Stimulated activated naive B cell treated with anti-CD40 and anti-IgM and Interleukin-4, amounts not matched to agents 10 μg/mL and 1 μg/mL and 100 μg/mL, for 72 hours (primary cell): ENCODE data around the gene RTN4RL2.

Experiments used
- ATAC-seq, 2 donors: fragments of 150-1000 bp; cut with Tn5 transposase; replicated peaks; 2 replicates each; pipeline ENCODE4 v1.10.0; 2021; ENCODE audit warnings: moderate library complexity in 1 of 2
- DNase-seq: peaks from one replicate; pipeline ENCODE4 v3.0.0; 2021
- H3K27ac Mint-ChIP-seq: one replicate; pipeline ENCODE4 v1.8.0; 2022; ENCODE audit warnings: mild to moderate bottlenecking, mixed read lengths
- H3K27me3 Mint-ChIP-seq, 2 donors: one replicate each; pipeline ENCODE4 v1.8.0; 2022; ENCODE audit warnings: mixed read lengths in 2 of 2
- H3K36me3 Mint-ChIP-seq, 2 donors: one replicate each; pipeline ENCODE4 v1.8.0; 2022; ENCODE audit warnings: mixed read lengths in 2 of 2, mild to moderate bottlenecking in 1 of 2
- H3K4me1 Mint-ChIP-seq, 2 donors: one replicate each; pipeline ENCODE4 v1.8.0; 2022; ENCODE audit warnings: mixed read lengths in 2 of 2, mild to moderate bottlenecking in 1 of 2
- H3K4me3 Mint-ChIP-seq, 2 donors: one replicate each; pipeline ENCODE4 v1.8.0; 2022; ENCODE audit warnings: mild to moderate bottlenecking in 2 of 2, mixed read lengths in 2 of 2, moderate library complexity in 1 of 2
- H3K9me3 Mint-ChIP-seq, 2 donors: one replicate each; pipeline ENCODE4 v1.8.0; 2022; ENCODE audit warnings: mixed read lengths in 2 of 2, mild to moderate bottlenecking in 1 of 2

Gene RTN4RL2

GRCh38 chr11:57476757-57477506, 16.6 kb downstream of the RTN4RL2 start:
- H3K27ac Mint-ChIP-seq, result peak overlapping the region; percentile 81
- H3K27me3 Mint-ChIP-seq, result peaks cover 32 to 35% of the 10 kb centered on the region in 2 donors
- ATAC-seq, result peak; percentile 46 to 54
- H3K36me3 Mint-ChIP-seq, result no peaks in the 10 kb centered on the region
- H3K4me1 Mint-ChIP-seq, result peaks cover 35 to 65% of the 10 kb centered on the region in 2 donors
- H3K4me3 Mint-ChIP-seq, result peak overlapping the region; percentile 81 to 82
- no peaks in the 10 kb centered on the region for H3K9me3 Mint-ChIP-seq
- no peak for DNase-seq

GRCh38 chr11:57477507-57478189, 17.3 kb downstream of the RTN4RL2 start:
- peaks cover 33 to 38% of the 10 kb centered on the region in 2 donors for H3K27me3 Mint-ChIP-seq
- H3K27ac Mint-ChIP-seq, result no peak overlapping the region
- ATAC-seq, result no peak
- no peak for DNase-seq
- H3K4me3 Mint-ChIP-seq, result no peak overlapping the region
- H3K9me3 Mint-ChIP-seq, result no peaks in the 10 kb centered on the region
- H3K4me1 Mint-ChIP-seq, result peaks cover 35 to 72% of the 10 kb centered on the region in 2 donors
- H3K36me3 Mint-ChIP-seq, result no peaks in the 10 kb centered on the region

- H3K27ac Mint-ChIP-seq, result no peak overlapping the region
- no peak for ATAC-seq
- peaks cover 21 to 33% of the 10 kb centered on the region in 2 donors for H3K27me3 Mint-ChIP-seq
- no peak overlapping the region for H3K4me3 Mint-ChIP-seq
- no peak for DNase-seq
- no peaks in the 10 kb centered on the region for H3K36me3 Mint-ChIP-seq
- H3K9me3 Mint-ChIP-seq, result no peaks in the 10 kb centered on the region
- H3K4me1 Mint-ChIP-seq, result peaks cover 30 to 70% of the 10 kb centered on the region in 2 donors
Measured at GRCh38 chr11:57479021-57479663, 18.8 kb downstream of the RTN4RL2 start.

GRCh38 chr11:57479911-57480310, 19.6 kb downstream of the RTN4RL2 start:
- peaks cover 35 to 70% of the 10 kb centered on the region in 2 donors for H3K4me1 Mint-ChIP-seq
- no peaks in the 10 kb centered on the region for H3K9me3 Mint-ChIP-seq
- H3K4me3 Mint-ChIP-seq, result no peak overlapping the region
- no peak overlapping the region for H3K27ac Mint-ChIP-seq
- ATAC-seq, result peak in 1 of 2 donors; percentile 14
- H3K27me3 Mint-ChIP-seq, result peaks cover 21 to 32% of the 10 kb centered on the region in 2 donors
- no peak for DNase-seq
- peaks cover 0 to under 1% of the 10 kb centered on the region in 2 donors for H3K36me3 Mint-ChIP-seq

GRCh38 chr11:57480409-57481137, 20.2 kb downstream of the RTN4RL2 start:
- ATAC-seq (peak; percentile 41 to 49), DNase-seq (peak; percentile 58)
- H3K27ac Mint-ChIP-seq, result no peak overlapping the region
- no peak overlapping the region for H3K4me3 Mint-ChIP-seq
- H3K27me3 Mint-ChIP-seq, result peaks cover 21 to 32% of the 10 kb centered on the region in 2 donors
- H3K36me3 Mint-ChIP-seq, result peaks cover under 1 to 2% of the 10 kb centered on the region in 2 donors
- H3K9me3 Mint-ChIP-seq, result no peaks in the 10 kb centered on the region
- H3K4me1 Mint-ChIP-seq, result peaks cover 36 to 70% of the 10 kb centered on the region in 2 donors

GRCh38 chr11:57481315-57481714, 21.0 kb downstream of the RTN4RL2 start:
- ATAC-seq, result no peak
- DNase-seq, result no peak
- peaks cover 21 to 25% of the 10 kb centered on the region in 2 donors for H3K27me3 Mint-ChIP-seq
- no peaks in the 10 kb centered on the region for H3K9me3 Mint-ChIP-seq
- peak overlapping the region; percentile 7 for H3K27ac Mint-ChIP-seq
- peaks cover 2 to 3% of the 10 kb centered on the region in 2 donors for H3K36me3 Mint-ChIP-seq
- no peak overlapping the region for H3K4me3 Mint-ChIP-seq
- H3K4me1 Mint-ChIP-seq, result peaks cover 32 to 66% of the 10 kb centered on the region in 2 donors

- Mint-ChIP-seq H3K36me3 (peaks cover 2 to 3% of the 10 kb centered on the region in 2 donors), H3K27ac (peak overlapping the region; percentile 7), H3K9me3 (no peaks in the 10 kb centered on the region), H3K27me3 (peaks cover 21% of the 10 kb centered on the region in 2 donors), H3K4me3 (peak overlapping the region; percentile 36 to 82), H3K4me1 (peaks cover 28 to 58% of the 10 kb centered on the region in 2 donors)
- ATAC-seq (no peak), DNase-seq (no peak)
Measured at GRCh38 chr11:57481915-57482781, 21.8 kb downstream of the RTN4RL2 start.

- ATAC-seq (peak; percentile 60 to 72), DNase-seq (peak; percentile 58)
- Mint-ChIP-seq H3K36me3 (peaks cover 2 to 7% of the 10 kb centered on the region in 2 donors), H3K4me1 (peaks cover 26 to 55% of the 10 kb centered on the region in 2 donors), H3K27ac (no peak overlapping the region), H3K9me3 (no peaks in the 10 kb centered on the region), H3K27me3 (peaks cover 13 to 18% of the 10 kb centered on the region in 2 donors), H3K4me3 (peak overlapping the region; percentile 77 to 82)
Measured at GRCh38 chr11:57482782-57483561, 22.6 kb downstream of the RTN4RL2 start.

- Mint-ChIP-seq H3K9me3 (no peaks in the 10 kb centered on the region), H3K27me3 (peaks cover 9 to 15% of the 10 kb centered on the region in 2 donors), H3K4me3 (peak overlapping the region; percentile 77 to 82), H3K27ac (no peak overlapping the region), H3K36me3 (peaks cover 4 to 10% of the 10 kb centered on the region in 2 donors), H3K4me1 (peaks cover 26 to 51% of the 10 kb centered on the region in 2 donors)
- no peak for DNase-seq
- no peak for ATAC-seq
Measured at GRCh38 chr11:57483562-57483918, 23.2 kb downstream of the RTN4RL2 start.

- H3K36me3 Mint-ChIP-seq, result peaks cover 4 to 14% of the 10 kb centered on the region in 2 donors
- H3K9me3 Mint-ChIP-seq, result no peaks in the 10 kb centered on the region
- H3K27me3 Mint-ChIP-seq, result peaks cover 9 to 15% of the 10 kb centered on the region in 2 donors
- H3K4me1 Mint-ChIP-seq, result peaks cover 26 to 51% of the 10 kb centered on the region in 2 donors
- H3K27ac Mint-ChIP-seq, result no peak overlapping the region
- ATAC-seq (peak; percentile 79), DNase-seq (peak; percentile 45)
- peak overlapping the region; percentile 8 to 34 for H3K4me3 Mint-ChIP-seq
Measured at GRCh38 chr11:57484141-57484710, 23.9 kb downstream of the RTN4RL2 start.

- ATAC-seq (no peak), DNase-seq (no peak)
- Mint-ChIP-seq H3K27ac (peak overlapping the region; percentile 52), H3K4me1 (peaks cover 18 to 41% of the 10 kb centered on the region in 2 donors), H3K36me3 (peaks cover 4 to 14% of the 10 kb centered on the region in 2 donors), H3K9me3 (no peaks in the 10 kb centered on the region), H3K4me3 (no peak overlapping the region), H3K27me3 (peaks cover 9 to 10% of the 10 kb centered on the region in 2 donors)
Measured at GRCh38 chr11:57485217-57485990, 25.1 kb downstream of the RTN4RL2 start.
